B cell (primary cell): ENCODE measurements around the gene DLG2.

Experiments
- CTCF ChIP-seq: fragments of 200-600 bp; IDR thresholded peaks from one replicate; pipeline ENCODE4 v1.8.0; 2022; ENCODE audit warnings: antibody characterized with exemption, mild to moderate bottlenecking
- EZH2 ChIP-seq: IDR thresholded peaks from 2 replicates; pipeline ENCODE4 v1.6.1; 2012; ENCODE audit warnings: borderline replicate concordance, low read depth, mild to moderate bottlenecking, moderate library complexity, low read length; ENCODE audit not compliant: insufficient read depth, poor library complexity, severe bottlenecking

- TF ChIP-seq CTCF (peak; percentile 17), EZH2 (no peak)
These were observed 1125.4 kb downstream of the DLG2 start for GRCh38 chr11:84501750-84502149.
